Large intestine (tissue), 3 donors: ENCODE data around the gene HYAL4. TPM values are rescaled to one million over a fixed set of nuclear protein-coding genes. Genes with fewer than 3 reads are reported as not detected.
"Not testable (repeated sequence)": the region's sequence is repeated elsewhere in the genome, so short reads cannot be mapped to it uniquely, and the experiment has no call there.

Experiments used
- DNase-seq, 2 donors: peaks; one replicate each; pipeline versions ENCODE4 v3.0.0 to v3.0.0-alpha.2; 2013
- H3K27ac ChIP-seq: one replicate; pipeline ENCODE4 v1.5.1; 2013; ENCODE audit warnings: low read length
- H3K27me3 ChIP-seq: 2 replicates; pipeline ENCODE4 v1.6.1; 2013; ENCODE audit warnings: low read length; ENCODE audit not compliant: control insufficient read depth, insufficient read depth
- H3K36me3 ChIP-seq: 2 replicates; pipeline ENCODE4 v1.6.1; 2013; ENCODE audit warnings: low read length; ENCODE audit not compliant: control insufficient read depth, insufficient read depth
- H3K4me1 ChIP-seq: one replicate; pipeline ENCODE4 v1.6.1; 2013; ENCODE audit warnings: low read length; ENCODE audit not compliant: control insufficient read depth, insufficient read depth
- H3K4me3 ChIP-seq: one replicate; pipeline ENCODE4 v1.5.1; 2013; ENCODE audit warnings: low read length
- H3K9me3 ChIP-seq: one replicate; pipeline ENCODE4 v1.6.1; 2013; ENCODE audit warnings: mild to moderate bottlenecking, low read depth, low read length, moderate library complexity; ENCODE audit not compliant: control insufficient read depth
- WGBS: methylation state at CpG from one replicate; pipeline ENCODE4 v1.1.5; 2013; ENCODE audit warnings: low lambda C conversion rate; ENCODE audit not compliant: insufficient coverage; 5-methylcytosine and 5-hydroxymethylcytosine counted together
- polyA plus RNA-seq: library from polyadenylated mRNA; unstranded; fragments of 120-200 nt; gene quantifications from one replicate; pipeline ENCODE4 v1.2.1, GENCODE V29; 2013

Gene HYAL4
- polyA plus RNA-seq, 1 donor, result not detected

DNA sequence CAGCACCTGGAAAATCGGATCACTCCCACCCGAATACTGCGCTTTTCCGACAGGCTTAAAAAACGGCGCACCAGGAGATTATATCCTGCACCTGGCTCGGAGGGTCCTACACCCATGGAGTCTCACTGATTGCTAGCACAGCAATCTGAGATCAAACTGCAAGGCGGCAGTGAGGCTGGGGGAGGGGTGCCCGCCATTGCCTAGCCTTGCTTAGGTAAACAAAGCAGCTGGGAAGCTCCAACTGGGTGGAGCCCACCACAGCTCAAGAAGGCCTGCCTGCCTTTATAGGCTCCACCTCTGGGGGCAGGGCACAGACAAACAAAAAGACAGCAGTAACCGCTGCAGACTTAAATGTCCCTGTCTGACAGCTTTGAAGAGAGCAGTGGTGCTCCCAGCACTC lies 49.8 kb downstream of the HYAL4 start:
- H3K27me3 ChIP-seq, H3K36me3 ChIP-seq, H3K4me3 ChIP-seq, H3K27ac ChIP-seq, DNase-seq, H3K9me3 ChIP-seq, H3K4me1 ChIP-seq: not testable (repeated sequence)
- no CpG with 5 or more reads among the region's 10 CpGs for WGBS

DNA sequence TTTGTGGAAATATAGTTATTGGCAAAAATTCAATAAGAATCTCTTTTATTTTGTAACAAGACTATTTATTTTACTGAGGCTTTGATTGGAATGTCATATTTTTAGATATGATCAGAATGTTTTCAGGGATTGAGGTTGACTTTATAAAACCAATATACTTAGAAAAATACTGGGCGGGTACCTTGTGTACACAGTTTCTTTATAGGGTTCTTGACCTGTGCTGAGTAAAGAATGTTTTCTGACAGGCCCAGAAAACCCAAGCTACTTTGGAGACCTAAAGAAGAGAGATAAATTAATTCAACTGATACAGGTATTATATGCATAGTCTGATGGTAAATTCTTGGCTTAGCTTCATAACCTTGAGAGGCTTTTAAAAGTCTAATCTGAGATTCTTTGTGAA lies 56.1 kb downstream of the HYAL4 start:
- Histone ChIP-seq H3K27ac (no peak overlapping the region), H3K4me1 (no peaks in the 10 kb centered on the region), H3K27me3 (no peaks in the 10 kb centered on the region), H3K36me3 (no peaks in the 10 kb centered on the region), H3K9me3 (no peaks in the 10 kb centered on the region), H3K4me3 (no peak overlapping the region)
- 80% methylated on average over 1 of the region's 1 CpG for WGBS
- DNase-seq, result no peak

DNA sequence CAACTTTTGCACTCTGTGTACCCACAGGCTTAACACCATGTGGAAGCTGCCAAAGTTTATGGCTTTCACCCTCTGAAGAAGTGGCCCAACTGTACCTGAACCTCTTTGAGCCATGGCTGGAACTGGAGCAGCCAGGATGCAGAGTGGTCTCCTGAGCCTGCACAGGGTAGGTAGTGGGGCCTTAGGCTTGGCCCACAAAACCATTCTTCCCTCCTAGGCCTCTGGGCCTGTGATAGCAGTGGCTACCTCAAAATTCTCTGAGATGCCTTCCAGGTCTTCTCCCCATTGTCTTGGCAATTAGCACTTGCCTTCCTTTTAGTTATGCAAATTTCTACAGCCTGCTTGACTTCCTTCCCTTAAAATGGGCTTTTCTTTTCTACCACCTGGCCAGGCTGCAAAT lies 60.7 kb downstream of the HYAL4 start:
- Histone ChIP-seq H3K27ac (no peak overlapping the region), H3K9me3 (no peaks in the 10 kb centered on the region), H3K4me1 (no peaks in the 10 kb centered on the region), H3K4me3 (no peak overlapping the region), H3K36me3 (no peaks in the 10 kb centered on the region), H3K27me3 (no peaks in the 10 kb centered on the region)
- DNase-seq, result no peak

DNA sequence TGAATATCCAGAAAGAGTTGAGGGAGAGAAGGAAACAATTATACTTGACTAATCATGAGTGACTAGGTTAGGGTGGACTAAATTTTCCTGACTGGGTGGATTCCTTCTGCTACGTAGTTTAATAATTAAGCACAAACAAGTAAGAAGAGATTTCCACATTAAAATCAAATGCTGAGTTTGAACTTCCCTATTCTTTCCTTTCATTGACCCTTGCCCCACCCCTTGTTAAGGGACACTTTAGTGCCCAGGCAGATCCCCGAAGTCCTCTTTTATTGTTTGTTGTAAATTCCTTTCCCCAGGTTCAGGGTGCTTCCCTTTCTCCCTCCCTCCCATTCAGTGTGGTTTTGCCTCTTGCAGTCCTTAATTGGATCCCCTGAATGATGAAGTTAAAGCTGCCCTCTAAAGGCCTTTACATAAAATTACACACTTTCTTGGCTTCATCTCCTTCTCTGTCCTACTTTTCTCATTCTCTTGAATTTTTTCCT lies 71.3 kb downstream of the HYAL4 start:
- 20% methylated on average over 2 of the region's 2 CpGs for WGBS
- peak overlapping the region; percentile 63 for H3K27ac ChIP-seq
- DNase-seq, result peak; percentile 82 to 89

DNA sequence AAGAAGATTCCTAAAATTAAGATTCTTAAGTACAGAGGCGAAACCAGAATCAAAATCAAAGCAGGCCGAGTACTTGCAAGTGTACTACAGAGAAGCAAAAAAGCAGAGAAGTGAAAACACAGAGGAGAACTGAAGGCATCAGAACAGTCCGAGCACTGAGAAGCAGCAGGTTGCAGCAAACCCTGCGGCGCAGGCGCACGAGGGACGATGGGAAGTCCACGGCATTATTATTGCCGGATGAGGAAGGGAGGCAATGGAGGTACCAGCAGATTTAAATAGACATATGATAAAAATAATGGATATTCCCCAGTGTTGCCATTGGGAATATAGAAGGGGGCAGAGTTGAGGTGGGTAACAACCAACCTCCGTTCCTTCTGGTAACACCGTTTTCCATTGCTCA lies 72.9 kb downstream of the HYAL4 start:
- no peak for DNase-seq
- Histone ChIP-seq H3K36me3 (no peaks in the 10 kb centered on the region), H3K27me3 (no peaks in the 10 kb centered on the region), H3K9me3 (no peaks in the 10 kb centered on the region), H3K4me1 (peaks cover 8% of the 10 kb centered on the region), H3K4me3 (no peak overlapping the region), H3K27ac (no peak overlapping the region)
- WGBS, result 96% methylated on average over 3 of the region's 12 CpGs

More for the DNA sequence above, 71.3 kb downstream of the HYAL4 start:
- Histone ChIP-seq H3K4me3 (no peak overlapping the region), H3K36me3 (no peaks in the 10 kb centered on the region), H3K4me1 (peaks cover 4% of the 10 kb centered on the region), H3K9me3 (no peaks in the 10 kb centered on the region), H3K27me3 (no peaks in the 10 kb centered on the region)

DNA sequence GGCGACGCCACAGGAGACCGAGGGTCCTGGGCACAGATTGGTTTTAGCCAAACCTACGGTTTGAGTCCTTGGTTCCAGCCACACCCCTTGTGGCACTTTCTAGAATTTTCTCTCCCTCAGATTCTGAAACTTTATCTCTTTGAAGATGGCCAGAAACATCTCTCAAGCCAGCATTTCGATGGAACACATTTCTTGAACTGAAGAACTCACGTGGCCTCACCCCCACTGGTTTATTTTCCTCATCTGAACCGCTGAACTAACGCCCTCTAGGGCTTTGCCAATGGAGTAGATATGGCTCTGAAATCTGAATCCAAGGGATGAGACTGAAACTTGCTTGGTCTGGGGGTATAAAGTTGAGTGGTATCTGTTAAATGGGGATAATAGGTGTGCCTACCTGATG lies 73.3 kb downstream of the HYAL4 start:
- H3K27ac ChIP-seq, result no peak overlapping the region
- no peak for DNase-seq
- no peak overlapping the region for H3K4me3 ChIP-seq
- H3K36me3 ChIP-seq, result no peaks in the 10 kb centered on the region
- H3K9me3 ChIP-seq, result no peaks in the 10 kb centered on the region
- peaks cover 8% of the 10 kb centered on the region for H3K4me1 ChIP-seq
- no peaks in the 10 kb centered on the region for H3K27me3 ChIP-seq
- 100% methylated on average over 2 of the region's 8 CpGs for WGBS

DNA sequence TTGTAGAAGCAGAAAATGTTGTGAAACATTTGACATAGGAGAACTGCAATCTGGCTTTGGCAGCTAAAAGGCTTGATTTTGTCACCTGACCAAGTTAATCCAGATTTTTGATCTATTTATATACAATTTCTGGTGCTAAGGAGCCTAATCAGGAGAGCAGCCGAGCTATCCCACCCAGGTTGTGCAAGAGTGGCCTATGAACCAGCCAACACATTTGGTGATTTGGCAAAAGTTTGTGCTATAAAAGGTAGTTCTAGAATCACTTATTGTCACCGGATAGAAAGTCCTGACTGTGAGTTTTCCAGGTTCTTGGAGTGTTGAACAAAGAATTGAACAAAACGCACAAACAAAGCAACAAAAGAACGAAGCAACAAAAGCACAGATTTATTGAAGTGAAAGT lies 78.6 kb downstream of the HYAL4 start:
- 94% methylated on average over 3 of the region's 4 CpGs for WGBS
- H3K27me3 ChIP-seq, result no peaks in the 10 kb centered on the region
- no peak overlapping the region for H3K27ac ChIP-seq
- no peak for DNase-seq
- H3K36me3 ChIP-seq, result no peaks in the 10 kb centered on the region
- H3K9me3 ChIP-seq, result no peaks in the 10 kb centered on the region
- H3K4me1 ChIP-seq, result peaks cover 22% of the 10 kb centered on the region
- no peak overlapping the region for H3K4me3 ChIP-seq

DNA sequence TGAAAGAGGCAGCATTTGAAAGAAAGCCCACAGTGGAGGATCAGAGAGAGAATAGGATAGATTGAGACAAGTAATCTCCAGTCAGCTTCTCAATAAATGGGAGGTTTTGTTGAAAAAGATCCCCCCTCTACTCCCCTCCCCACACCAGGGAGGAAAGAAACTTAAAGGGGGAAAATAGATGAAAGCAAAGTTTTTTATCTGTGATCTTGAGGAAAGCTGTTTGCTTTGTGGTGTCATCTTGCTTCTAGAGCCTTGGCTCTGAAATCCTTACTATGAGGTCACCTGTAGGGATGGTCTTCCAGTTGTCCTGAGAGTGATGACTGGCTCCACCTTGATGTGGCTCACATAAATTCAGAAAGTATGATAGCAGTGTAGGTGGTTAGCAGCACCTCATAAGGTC lies 80.0 kb downstream of the HYAL4 start, which contains the start of gene SPAM1:
SPAM1 (plus strand) TSS at position 301 of the 400 bp plus-strand sequence. CDS start 28,330 bp downstream, outside the sequence.
- Histone ChIP-seq H3K27ac (peak within 1 kb of the TSS; percentile 25), H3K9me3 (no peaks in the 10 kb centered on the region), H3K4me3 (no peak within 1 kb of the TSS), H3K27me3 (no peaks in the 10 kb centered on the region), H3K4me1 (peaks cover 35% of the 10 kb centered on the region), H3K36me3 (no peaks in the 10 kb centered on the region)
- no peak for DNase-seq

Other genes starting within 250 kb of the HYAL4 start
- 0.07 TPM for gene ASB15, start 243.3 kb upstream of the HYAL4 start, polyA plus RNA-seq
- gene LMOD2, start 189.3 kb upstream of the HYAL4 start, polyA plus RNA-seq, result 0.24 TPM
- gene WASL, start 96.2 kb upstream of the HYAL4 start, polyA plus RNA-seq, result 60.7 TPM
- gene SPAM1, start 80.1 kb downstream of the HYAL4 start, polyA plus RNA-seq, result 1.0 TPM
- 3.7 TPM for gene TMEM229A, start 187.9 kb downstream of the HYAL4 start, polyA plus RNA-seq